ENCODE data around the gene FBXL12. TPM values are rescaled to one million over a fixed set of nuclear protein-coding genes. Genes with fewer than 3 reads are reported as not detected.

Gene FBXL12
- total RNA-seq, 6 donors from 2014 or later: 14.8 to 48.2 (median 32.3) TPM

DNA sequence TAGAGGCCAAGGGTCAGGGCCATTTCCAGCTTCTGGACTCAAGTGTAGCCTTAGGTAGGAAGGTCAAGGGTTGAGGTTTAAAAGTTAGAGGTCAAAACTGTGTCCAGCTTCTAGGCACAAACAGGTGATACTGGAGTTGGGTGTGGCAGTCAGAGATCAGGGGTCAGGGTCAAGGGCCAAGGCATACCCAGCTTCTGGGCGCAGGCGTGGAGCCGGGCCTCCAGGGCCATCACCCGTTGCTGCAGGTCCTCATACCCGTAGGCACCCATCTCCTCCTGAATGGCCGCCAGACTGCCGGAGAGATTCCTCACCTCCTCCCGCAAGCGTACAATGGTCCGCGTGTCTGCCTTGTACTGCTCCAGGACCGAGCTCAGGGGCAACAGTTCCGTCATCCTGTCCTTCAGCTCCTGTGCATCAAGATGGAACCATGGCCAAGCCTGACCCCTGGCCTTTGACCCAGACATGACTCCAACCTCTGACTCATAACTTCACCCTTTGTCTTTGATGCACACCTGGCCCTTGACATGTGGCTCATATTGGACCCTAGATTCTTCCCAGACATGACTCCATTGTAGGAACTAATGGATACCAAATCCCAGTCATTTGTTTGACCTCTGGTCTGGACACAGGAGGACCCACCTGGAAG, 38.3 kb upstream of the FBXL12 start:
- no peak for ATAC-seq (ENCODE audit: low FRiP score in 2 of 2)
- H3K36me3 ChIP-seq: no peaks in the 10 kb centered on the region
- DNase-seq: no peak
- H3K4me1 ChIP-seq: peaks cover 0 to 15% (median 0%) of the 10 kb centered on the region in 4 donors
- no peak for TF ChIP-seq EP300 (IDR thresholded peaks at IDR 0.05)
- no peak for TF ChIP-seq POLR2A (IDR thresholded peaks at IDR 0.05)
- TF ChIP-seq, protein P1, sequence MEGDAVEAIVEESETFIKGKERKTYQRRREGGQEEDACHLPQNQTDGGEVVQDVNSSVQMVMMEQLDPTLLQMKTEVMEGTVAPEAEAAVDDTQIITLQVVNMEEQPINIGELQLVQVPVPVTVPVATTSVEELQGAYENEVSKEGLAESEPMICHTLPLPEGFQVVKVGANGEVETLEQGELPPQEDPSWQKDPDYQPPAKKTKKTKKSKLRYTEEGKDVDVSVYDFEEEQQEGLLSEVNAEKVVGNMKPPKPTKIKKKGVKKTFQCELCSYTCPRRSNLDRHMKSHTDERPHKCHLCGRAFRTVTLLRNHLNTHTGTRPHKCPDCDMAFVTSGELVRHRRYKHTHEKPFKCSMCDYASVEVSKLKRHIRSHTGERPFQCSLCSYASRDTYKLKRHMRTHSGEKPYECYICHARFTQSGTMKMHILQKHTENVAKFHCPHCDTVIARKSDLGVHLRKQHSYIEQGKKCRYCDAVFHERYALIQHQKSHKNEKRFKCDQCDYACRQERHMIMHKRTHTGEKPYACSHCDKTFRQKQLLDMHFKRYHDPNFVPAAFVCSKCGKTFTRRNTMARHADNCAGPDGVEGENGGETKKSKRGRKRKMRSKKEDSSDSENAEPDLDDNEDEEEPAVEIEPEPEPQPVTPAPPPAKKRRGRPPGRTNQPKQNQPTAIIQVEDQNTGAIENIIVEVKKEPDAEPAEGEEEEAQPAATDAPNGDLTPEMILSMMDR (IDR thresholded peaks at IDR 0.05): no peak
- no peak for TF ChIP-seq POLR2AphosphoS5 (IDR thresholded peaks at IDR 0.05)
- H3K4me3 ChIP-seq: no peak overlapping the region
- no peaks in the 10 kb centered on the region for H3K27me3 ChIP-seq
- no peaks in the 10 kb centered on the region for H3K9me3 ChIP-seq
- H3K27ac ChIP-seq: peak overlapping the region in 1 of 4 donors; percentile 27
- WGBS, 2 donors: 94 to 97% methylated on average over 6 to 13 of the region's 13 CpGs

DNA sequence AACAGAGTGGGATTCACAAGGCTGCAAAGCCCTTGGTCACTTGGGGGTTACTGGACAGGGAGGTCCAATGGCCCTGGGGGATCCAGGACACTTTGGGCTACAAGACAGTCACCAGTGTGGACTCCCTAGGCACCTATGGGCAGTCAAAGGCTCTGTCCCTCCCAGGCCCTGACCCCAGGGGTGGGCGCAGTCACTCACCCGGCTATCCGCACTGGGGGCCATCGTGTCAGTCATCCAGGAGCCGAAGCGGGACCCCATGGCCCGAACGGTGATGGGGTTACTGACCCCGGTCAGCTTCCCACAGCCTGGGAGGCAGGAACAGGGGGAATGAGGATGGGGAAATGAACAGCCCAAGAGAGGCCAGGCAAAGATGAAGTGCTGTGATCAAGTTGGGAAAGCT, 37.7 kb upstream of the FBXL12 start:
- Histone ChIP-seq H3K36me3 (no peaks in the 10 kb centered on the region), H3K9me3 (no peaks in the 10 kb centered on the region), H3K4me1 (peaks cover 0 to 15% (median 0%) of the 10 kb centered on the region in 4 donors), H3K4me3 (no peak overlapping the region), H3K27ac (no peak overlapping the region), H3K27me3 (no peaks in the 10 kb centered on the region)
- no peak for ATAC-seq (ENCODE audit: low FRiP score in 2 of 2)
- no peak for TF ChIP-seq POLR2A (IDR thresholded peaks at IDR 0.05)
- TF ChIP-seq EP300 (IDR thresholded peaks at IDR 0.05): no peak
- TF ChIP-seq, protein P1 (IDR thresholded peaks at IDR 0.05): no peak
- TF ChIP-seq POLR2AphosphoS5 (IDR thresholded peaks at IDR 0.05): no peak
- 96 to 100% methylated on average over 6 to 9 of the region's 9 CpGs for WGBS, 2 donors
- DNase-seq: no peak

DNA sequence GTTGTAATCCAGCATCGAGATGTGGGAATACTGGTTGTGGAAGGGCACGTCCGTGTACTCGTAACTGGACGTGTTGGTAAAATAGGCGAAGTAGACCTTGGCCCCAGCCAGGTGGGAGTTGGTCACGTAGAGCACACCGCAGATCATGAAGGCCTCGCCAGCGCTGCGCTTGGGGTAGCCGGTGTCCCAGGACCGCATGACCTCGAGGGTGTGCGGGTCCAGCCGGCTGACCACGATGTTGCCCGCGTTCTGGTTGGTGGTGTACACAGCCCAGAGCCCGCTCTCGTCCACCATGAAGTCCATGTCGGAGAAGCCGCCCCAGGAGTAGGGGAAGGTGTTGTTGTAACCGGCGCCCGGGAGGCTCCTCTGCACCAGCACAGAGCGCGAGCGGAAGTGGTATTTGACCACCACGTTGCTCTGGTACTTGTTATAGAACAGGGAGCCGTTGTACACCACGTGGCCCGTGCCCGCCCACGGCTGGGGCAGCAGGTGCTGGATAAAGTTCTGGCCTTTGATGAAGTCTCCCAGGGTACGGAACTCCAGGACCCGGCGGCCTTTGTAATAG, 35.5 kb upstream of the FBXL12 start:
- H3K36me3 ChIP-seq: peaks cover 0 to 10% (median 3%) of the 10 kb centered on the region in 4 donors
- H3K9me3 ChIP-seq: no peaks in the 10 kb centered on the region
- no peaks in the 10 kb centered on the region for H3K27me3 ChIP-seq
- no peak overlapping the region for H3K4me3 ChIP-seq
- H3K27ac ChIP-seq: no peak overlapping the region
- H3K4me1 ChIP-seq: peaks cover 0 to 15% (median 0%) of the 10 kb centered on the region in 4 donors
- TF ChIP-seq POLR2A (IDR thresholded peaks at IDR 0.05) (no peak), POLR2AphosphoS5 (IDR thresholded peaks at IDR 0.05) (no peak), EP300 (IDR thresholded peaks at IDR 0.05) (no peak)
- TF ChIP-seq, protein P1 (IDR thresholded peaks at IDR 0.05): no peak
- WGBS, 2 donors: 96 to 98% methylated on average over 19 to 33 of the region's 38 CpGs
- ATAC-seq (ENCODE audit: low FRiP score in 2 of 2) (no peak), DNase-seq (peak in 1 of 2 donors; percentile 79)

DNA sequence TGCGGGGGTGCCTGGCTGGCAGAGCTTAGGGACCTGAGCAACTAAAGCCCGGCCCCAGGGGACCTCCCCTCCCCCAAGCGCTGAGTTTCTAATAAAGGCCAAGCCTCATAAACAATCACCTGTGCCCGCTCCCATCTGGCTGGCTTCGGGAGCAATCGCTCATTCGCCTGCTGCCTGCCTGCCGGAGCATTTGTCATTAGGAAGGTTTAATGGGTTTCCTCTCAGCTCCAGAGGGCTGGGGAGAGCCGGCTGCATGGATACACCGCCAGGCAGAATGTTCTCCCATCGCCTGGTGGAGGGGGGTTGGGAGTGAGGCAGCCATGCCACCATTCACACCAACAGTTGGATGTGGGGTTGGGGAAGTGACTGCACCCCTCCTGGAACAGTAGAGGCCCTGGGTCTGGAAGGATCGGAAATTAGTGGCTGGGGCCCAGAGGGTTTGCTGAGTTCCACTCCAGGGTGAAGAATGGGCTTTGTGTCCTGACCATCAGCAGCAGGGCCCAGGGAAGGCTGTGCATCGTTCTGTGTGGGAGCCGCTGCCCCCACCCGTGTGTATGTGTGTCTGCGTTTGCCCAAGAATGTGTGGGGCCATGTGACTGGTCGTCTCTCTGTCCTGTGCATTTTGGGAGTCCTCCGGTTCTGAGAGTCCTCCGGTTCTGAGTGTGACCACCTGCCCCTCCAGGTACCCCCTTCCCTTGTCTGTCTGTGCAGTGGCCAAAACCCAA, 31.5 kb upstream of the FBXL12 start:
- no peak for DNase-seq
- Histone ChIP-seq H3K27ac (no peak overlapping the region), H3K36me3 (peaks cover 0 to 50% (median 28%) of the 10 kb centered on the region in 4 donors)

More for the DNA sequence above, 31.5 kb upstream of the FBXL12 start:
- Histone ChIP-seq H3K4me3 (no peak overlapping the region), H3K27me3 (no peaks in the 10 kb centered on the region), H3K4me1 (no peaks in the 10 kb centered on the region), H3K9me3 (no peaks in the 10 kb centered on the region)
- no peak for TF ChIP-seq EP300 (IDR thresholded peaks at IDR 0.05)
- TF ChIP-seq, protein P1 (IDR thresholded peaks at IDR 0.05): no peak
- TF ChIP-seq POLR2A (IDR thresholded peaks at IDR 0.05): no peak
- TF ChIP-seq POLR2AphosphoS5 (IDR thresholded peaks at IDR 0.05): no peak
- no peak for ATAC-seq (ENCODE audit: low FRiP score in 2 of 2)
- 72 to 88% methylated on average over 7 to 19 of the region's 19 CpGs for WGBS, 2 donors

Data from upper lobe of left lung (tissue), 6 donors.